GM19328 (cell line): ENCODE results near the gene RUVBL2.

Source experiments
- ATAC-seq: cut with Tn5 transposase; IDR thresholded peaks from one replicate; pipeline ENCODE4 v1.9.1; 2021; ENCODE audit warnings: mild to moderate bottlenecking, moderate library complexity; ENCODE audit not compliant: unreplicated experiment

RUVBL2 gene

GRCh38 chr19:48963371-48964204 is 30.1 kb upstream of the RUVBL2 start:
- no peak for ATAC-seq

GRCh38 chr19:48964205-48965039 is 29.3 kb upstream of the RUVBL2 start:
- ATAC-seq: no peak

GRCh38 chr19:48965040-48965805 is 28.5 kb upstream of the RUVBL2 start, which contains the start of gene FTL:
TSS of gene FTL (plus strand) at chr19:48965309. CDS start at chr19:48965508, 199 bp downstream.
- no peak for ATAC-seq

GRCh38 chr19:48965806-48966540 is 27.7 kb upstream of the RUVBL2 start:
- no peak for ATAC-seq

GRCh38 chr19:48966541-48967345 is 26.9 kb upstream of the RUVBL2 start:
- ATAC-seq: no peak

- ATAC-seq: no peak
Observed at GRCh38 chr19:48967346-48968178, 26.1 kb upstream of the RUVBL2 start.

GRCh38 chr19:48968179-48968661 is 25.5 kb upstream of the RUVBL2 start:
- no peak for ATAC-seq

GRCh38 chr19:48968813-48969218 is 24.9 kb upstream of the RUVBL2 start:
- no peak for ATAC-seq

- ATAC-seq: no peak
Observed at GRCh38 chr19:48969276-48970138, 24.2 kb upstream of the RUVBL2 start.

- no peak for ATAC-seq
Observed at GRCh38 chr19:48970139-48970766, 23.4 kb upstream of the RUVBL2 start.

- no peak for ATAC-seq
Observed at GRCh38 chr19:48970923-48971395, 22.7 kb upstream of the RUVBL2 start.

- no peak for ATAC-seq
Observed at GRCh38 chr19:48975947-48976847, 17.5 kb upstream of the RUVBL2 start.

- ATAC-seq: no peak
Observed at GRCh38 chr19:48977061-48977460, 16.6 kb upstream of the RUVBL2 start.

- ATAC-seq: no peak
Observed at GRCh38 chr19:48982280-48982679, 11.4 kb upstream of the RUVBL2 start.

GRCh38 chr19:48985711-48986110 is 8.0 kb upstream of the RUVBL2 start:
- no peak for ATAC-seq

GRCh38 chr19:48986211-48986610 is 7.5 kb upstream of the RUVBL2 start:
- no peak for ATAC-seq
